T-helper 2 cell treated with Interferon-gamma antibody and Interleukin-4, amounts not matched to agents 100 ng/mL and 5 ng/mL, for 36 hours (primary cell): ENCODE measurements around the gene RHCE. TPM values are rescaled to one million over a fixed set of nuclear protein-coding genes. Genes with fewer than 3 reads are reported as not detected.
"Not testable (repeated sequence)": the region's sequence is repeated elsewhere in the genome, so short reads cannot be mapped to it uniquely, and the experiment has no call there.

Experiments
- intact Hi-C: fragments of 100-400 bp; cut with micrococcal nuclease; formaldehyde crosslinking; loops from one replicate; pipeline ENCODE4 v1.15.1; 2023
- total RNA-seq: library from RNA; stranded (reverse); gene quantifications from 2 replicates; pipeline ENCODE4 v1.2.3, GENCODE V29; 2022

Gene RHCE
- 0.41 TPM in 1 of 2 replicates, not detected in the other for total RNA-seq

DNA sequence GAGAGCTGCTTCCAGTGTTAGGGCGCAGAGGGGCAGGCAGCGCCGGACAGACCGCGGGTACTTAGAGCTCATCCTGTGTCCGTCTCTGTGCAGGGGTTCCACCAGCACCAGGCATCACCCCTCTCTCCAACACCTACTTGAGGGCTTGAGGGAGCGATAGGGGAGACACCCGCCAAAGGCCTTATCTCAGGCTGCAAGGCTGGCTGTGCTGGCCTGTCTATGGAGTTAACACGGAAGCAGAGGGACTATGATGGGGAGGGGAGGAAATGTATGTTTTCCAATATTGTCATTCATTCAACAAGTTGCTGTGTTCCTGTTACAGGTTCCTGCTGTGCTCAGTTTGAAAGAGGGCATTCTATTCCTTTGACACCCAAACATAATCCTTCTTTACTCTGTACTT, at the start of gene RHCE:
TSS of gene RHCE (minus strand) at position 111 of the 400 bp plus-strand sequence. CDS start at position 72, 39 bp downstream.
- intact Hi-C loops, result not testable (repeated sequence)

DNA sequence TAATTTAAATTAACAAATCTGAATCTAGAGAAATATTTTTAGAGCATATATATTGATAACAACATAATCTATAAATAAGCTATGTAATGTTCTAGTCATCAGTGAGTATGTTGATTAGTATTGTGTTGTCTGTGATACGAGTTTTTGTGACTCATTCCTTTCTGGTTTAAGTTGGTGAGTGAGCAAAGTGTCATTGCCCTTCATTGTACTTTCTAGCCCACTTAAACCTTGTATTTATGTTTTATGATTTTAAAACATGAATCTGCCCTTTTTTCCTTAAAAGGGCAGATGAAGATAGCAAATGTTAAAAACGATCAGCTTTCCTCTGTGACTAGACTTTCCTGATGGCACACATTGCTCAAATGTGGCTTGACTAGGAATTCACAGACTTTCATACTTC, 48.6 kb upstream of the RHCE start:
- intact Hi-C loops, result loop anchor here (5.0 kb wide), 1 partner anchor 37 kb away; the partner anchor contains the start of gene MACO1

- intact Hi-C loops, result loop anchor here (5.0 kb wide), 1 partner anchor 36 kb away; the partner anchor contains the start of gene MACO1
Measured at GRCh38 chr1:25468033-25468432, 47.4 kb upstream of the RHCE start.

DNA sequence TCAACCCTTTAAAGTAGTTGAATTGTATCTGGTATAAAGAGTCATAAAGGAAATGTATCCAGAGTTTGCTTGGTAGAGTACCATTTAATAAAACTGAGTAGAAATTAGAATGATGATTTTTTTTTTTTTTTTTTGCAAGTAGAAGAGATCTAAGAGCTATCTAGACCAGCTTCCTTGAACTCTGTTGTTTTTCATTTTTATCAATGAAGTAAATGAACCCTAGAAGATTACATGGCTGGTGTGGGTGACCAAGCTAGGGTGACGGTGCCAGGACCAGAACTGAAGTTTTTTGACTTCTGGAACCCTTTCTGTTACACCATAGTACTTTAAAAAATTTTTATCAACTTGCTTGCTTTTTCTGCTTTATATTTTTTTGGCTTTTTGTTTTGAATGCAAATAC, 47.0 kb upstream of the RHCE start:
- intact Hi-C loops, result loop anchor here (5.0 kb wide), 1 partner anchor 35 kb away; the partner anchor contains the start of gene MACO1

DNA sequence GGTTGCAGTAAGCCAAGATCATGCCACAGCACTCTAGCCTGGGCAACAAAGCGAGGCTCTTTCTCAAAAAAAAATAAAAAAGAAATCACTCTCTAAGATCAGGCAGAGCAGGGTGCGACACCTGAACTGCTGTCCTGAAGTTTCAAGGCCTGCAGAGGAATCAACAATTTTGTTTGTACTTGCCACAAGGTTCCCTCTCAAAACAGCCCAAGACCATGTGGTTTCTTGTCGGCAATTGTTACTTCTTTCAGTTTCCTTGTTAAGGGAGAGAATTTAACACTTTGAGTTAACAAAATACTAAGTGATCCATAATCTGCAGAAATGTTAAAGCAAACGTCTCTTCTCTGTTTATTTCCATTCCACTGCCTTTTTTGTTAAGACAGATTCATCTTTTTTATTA, 46.6 kb upstream of the RHCE start:
- intact Hi-C loops, result loop anchor here (5.0 kb wide), 1 partner anchor 35 kb away; the partner anchor contains the start of gene MACO1

GRCh38 chr1:25462732-25463131, 42.1 kb upstream of the RHCE start:
- intact Hi-C loops, result no loop called here

GRCh38 chr1:25461849-25462248, 41.2 kb upstream of the RHCE start:
- intact Hi-C loops, result no loop called here

GRCh38 chr1:25460816-25461215, 40.2 kb upstream of the RHCE start:
- intact Hi-C loops, result not testable (repeated sequence)

- intact Hi-C loops, result no loop called here
Measured at GRCh38 chr1:25460020-25460419, 39.4 kb upstream of the RHCE start.

- intact Hi-C loops, result no loop called here
Measured at GRCh38 chr1:25458541-25459298, 38.1 kb upstream of the RHCE start.

DNA sequence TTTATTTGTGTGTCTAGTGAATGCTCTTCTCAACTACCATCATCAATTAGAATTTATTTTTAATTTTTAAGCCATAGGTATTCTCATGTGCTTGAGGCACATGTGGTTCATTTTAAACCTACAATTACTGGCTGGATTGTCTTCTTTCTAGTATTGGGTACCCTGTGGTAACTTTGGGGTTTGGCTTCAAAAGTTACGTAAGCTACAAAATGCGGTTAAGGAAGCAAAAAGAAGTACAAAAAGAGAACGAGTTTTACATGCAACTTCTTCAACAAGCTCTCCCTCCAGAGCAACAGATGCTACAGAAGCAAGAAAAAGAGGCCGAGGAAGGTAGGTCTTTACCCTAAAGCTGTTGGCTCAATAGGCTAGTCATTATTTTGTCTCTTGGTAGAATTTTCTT, 35.9 kb upstream of the RHCE start:
- intact Hi-C loops, result no loop called here

GRCh38 chr1:25451908-25452307, 31.3 kb upstream of the RHCE start:
- intact Hi-C loops, result no loop called here

- intact Hi-C loops, result no loop called here
Measured at GRCh38 chr1:25450891-25451290, 30.3 kb upstream of the RHCE start.

GRCh38 chr1:25447547-25447946, 26.9 kb upstream of the RHCE start:
- intact Hi-C loops, result loop anchor here (2.0 kb wide), 1 partner anchor 17 kb away; the partner anchor contains the start of gene MACO1

GRCh38 chr1:25445993-25446538, 25.4 kb upstream of the RHCE start:
- intact Hi-C loops, result loop anchor here (2.0 kb wide), 1 partner anchor 15 kb away; the partner anchor contains the start of gene MACO1

- intact Hi-C loops, result not testable (repeated sequence)
Measured at GRCh38 chr1:25444604-25445003, 24.0 kb upstream of the RHCE start.

- intact Hi-C loops, result no loop called here
Measured at GRCh38 chr1:25443030-25443699, 22.5 kb upstream of the RHCE start.

DNA sequence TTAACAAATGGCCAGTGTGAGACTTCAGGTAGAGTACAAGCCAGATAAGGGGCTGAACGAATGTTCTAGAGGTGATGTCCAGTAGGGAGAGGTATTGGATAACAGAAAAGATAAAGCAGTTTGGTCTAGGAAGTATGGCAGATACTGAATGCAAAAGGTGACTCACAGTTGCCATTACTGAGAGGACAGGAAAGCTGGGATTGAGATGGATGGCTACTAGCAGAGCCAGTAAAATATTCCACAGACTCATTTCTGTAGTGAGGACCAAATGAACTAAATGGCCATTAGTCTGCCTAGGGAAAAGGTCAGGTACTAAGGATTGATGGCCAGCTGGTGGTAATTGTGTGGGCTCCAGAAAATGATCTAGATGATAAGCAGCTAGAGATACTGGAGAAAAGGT, 21.6 kb upstream of the RHCE start:
- intact Hi-C loops, result no loop called here

- intact Hi-C loops, result loop anchor here (10.0 kb wide), 2 partner anchors 556 to 794 kb away; partner anchors contain the start of genes PAFAH2 and SRRM1
Measured at GRCh38 chr1:25439287-25439686, 18.7 kb upstream of the RHCE start.

DNA sequence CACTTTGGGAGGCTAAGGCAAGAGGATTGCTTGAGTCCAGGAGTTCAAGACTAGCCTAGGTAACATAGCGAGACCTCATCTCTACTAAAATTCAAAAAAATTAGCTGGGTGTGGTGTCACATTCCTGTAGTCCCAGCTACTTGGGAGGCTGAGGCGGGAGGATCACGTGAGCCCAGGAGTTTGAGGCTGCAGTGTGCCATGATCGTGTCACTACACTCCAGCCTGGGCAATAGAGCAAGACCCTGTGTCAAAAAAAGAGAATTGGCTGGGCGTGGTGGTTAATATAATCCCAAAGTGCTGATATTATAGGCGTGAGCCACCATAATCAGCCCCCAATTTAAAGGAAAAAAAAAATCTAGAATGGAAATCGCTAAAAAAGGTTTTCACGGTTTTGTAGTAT, 17.0 kb upstream of the RHCE start:
- intact Hi-C loops, result loop anchor here (10.0 kb wide), 2 partner anchors 557 to 793 kb away; partner anchors contain the start of genes PAFAH2 and SRRM1

- intact Hi-C loops, result loop anchor here (10.0 kb wide), 2 partner anchors 559 to 791 kb away; partner anchors contain the start of genes PAFAH2 and SRRM1
Measured at GRCh38 chr1:25435397-25436108, 14.9 kb upstream of the RHCE start.
